ENCODE data around the gene KLHDC2. TPM values are rescaled to one million over a fixed set of nuclear protein-coding genes. Genes with fewer than 3 reads are reported as not detected.

KLHDC2 gene
- total RNA-seq, 1 experiment from 2014 or later = 26.4 TPM

DNA sequence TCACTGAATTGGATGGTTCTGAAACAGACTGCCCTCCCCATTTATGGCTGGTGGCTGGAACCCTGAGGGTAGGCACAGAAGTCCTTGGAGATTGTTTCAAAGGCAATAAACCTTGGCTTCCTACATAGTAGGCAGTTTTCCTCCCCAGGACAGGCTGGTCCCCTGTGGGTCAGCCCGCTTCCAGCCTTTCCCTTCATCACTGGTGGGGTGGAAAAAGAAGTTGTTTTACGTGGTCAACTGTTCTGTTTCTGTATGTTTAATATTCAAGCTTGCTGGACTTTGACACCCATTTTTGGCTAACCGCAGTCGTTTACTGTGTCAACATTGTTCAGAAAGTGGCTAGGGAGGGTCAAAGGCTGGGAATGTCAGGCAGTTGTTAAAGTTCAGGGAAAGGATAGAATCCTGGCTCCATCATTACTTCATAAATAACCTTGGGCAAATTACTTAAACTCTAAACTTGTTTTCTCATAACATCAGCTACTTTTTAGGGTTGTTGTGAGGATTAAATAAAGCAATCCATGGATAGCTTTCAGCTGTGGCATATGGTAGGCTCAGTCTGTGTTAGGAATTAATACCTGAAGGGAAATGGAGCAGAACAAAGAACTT, 2.4 kb downstream of the KLHDC2 start:
- ChIA-PET RAD21 (ENCODE audit: low non-redundant PET in 1 of 2, low total read pairs in 2 of 2, uncharacterized antibody in 2 of 2, unreplicated experiment in 2 of 2) (interaction anchor here in 1 of 2 experiments (0.7 kb wide), 1 partner anchor 135 kb away, joined by 3 read pairs; no protein-coding TSS in a partner anchor), CTCF (interaction anchor here (1.5 kb wide), 1 partner anchor 136 kb away, joined by 5 read pairs; the partner anchor contains the start of gene DNAAF2), POLR2A (no interaction called here)
- Histone ChIP-seq H2AFZ (ENCODE audit: low read depth, low read length, poor library complexity, severe bottlenecking) (no peak overlapping the region), H3K4me3 (replicated peaks in 1 of 2; ENCODE audit: low read depth in 1 of 2, low read length in 2 of 2) (no peak overlapping the region), H3K9ac (ENCODE audit: low read length) (no peak overlapping the region), H3K36me3 (ENCODE audit: control insufficient read depth in 1 of 2, insufficient read depth in 2 of 2, low read length in 2 of 2) (peaks cover 0 to 3% of the 10 kb centered on the region in 2 experiments; a peak in 1 of 4 replicates), H3K9me2 (ENCODE audit: insufficient read depth) (no peaks in the 10 kb centered on the region), H3K79me2 (ENCODE audit: insufficient read depth, low read length) (peaks cover 17% of the 10 kb centered on the region; the same call in 1 of the 2 replicates), H3K27me3 (ENCODE audit: insufficient read depth, low read length) (no peaks in the 10 kb centered on the region), H3K9me3 (ENCODE audit: control insufficient read depth in 1 of 2, insufficient read depth in 1 of 2, low read depth in 1 of 2, low read length in 2 of 2) (no peaks in the 10 kb centered on the region), H3K27ac (ENCODE audit: low read depth, low read length) (no peak overlapping the region), H3K4me2 (ENCODE audit: low read length) (no peak overlapping the region), H4K20me1 (ENCODE audit: insufficient read depth) (no peaks in the 10 kb centered on the region), H3K4me1 (ENCODE audit: control insufficient read depth in 1 of 2, insufficient read depth in 2 of 2, low read length in 2 of 2) (peaks cover 13 to 32% of the 10 kb centered on the region in 2 experiments)
- intact Hi-C loops (cut with micrococcal nuclease) = no loop called here
- BruUV-seq (replicated peaks) = no TSS peak
- no peak for TF ChIP-seq POLR2A (IDR thresholded peaks at IDR 0.05; ENCODE audit: borderline replicate concordance, extremely low read depth, insufficient read depth, insufficient read length)
- TF ChIP-seq SP1 (IDR thresholded peaks at IDR 0.05; ENCODE audit: low read depth) = no peak
- no peak for TF ChIP-seq RAD21 (IDR thresholded peaks at IDR 0.05; ENCODE audit: low read depth)
- no peak for TF ChIP-seq FOSL1 (IDR thresholded peaks at IDR 0.05; ENCODE audit: low read depth)
- no peak for TF ChIP-seq SIN3A (IDR thresholded peaks at IDR 0.05; ENCODE audit: low read depth)
- no peak for TF ChIP-seq MAX (IDR thresholded peaks at IDR 0.05)
- TF ChIP-seq CEBPB (IDR thresholded peaks at IDR 0.05; ENCODE audit: low read depth) = no peak
- TF ChIP-seq ELF1 (IDR thresholded peaks at IDR 0.05; ENCODE audit: borderline replicate concordance, low read depth) = no peak
- TF ChIP-seq ATF3 (IDR thresholded peaks at IDR 0.05) = no peak
- TF ChIP-seq, protein P1, sequence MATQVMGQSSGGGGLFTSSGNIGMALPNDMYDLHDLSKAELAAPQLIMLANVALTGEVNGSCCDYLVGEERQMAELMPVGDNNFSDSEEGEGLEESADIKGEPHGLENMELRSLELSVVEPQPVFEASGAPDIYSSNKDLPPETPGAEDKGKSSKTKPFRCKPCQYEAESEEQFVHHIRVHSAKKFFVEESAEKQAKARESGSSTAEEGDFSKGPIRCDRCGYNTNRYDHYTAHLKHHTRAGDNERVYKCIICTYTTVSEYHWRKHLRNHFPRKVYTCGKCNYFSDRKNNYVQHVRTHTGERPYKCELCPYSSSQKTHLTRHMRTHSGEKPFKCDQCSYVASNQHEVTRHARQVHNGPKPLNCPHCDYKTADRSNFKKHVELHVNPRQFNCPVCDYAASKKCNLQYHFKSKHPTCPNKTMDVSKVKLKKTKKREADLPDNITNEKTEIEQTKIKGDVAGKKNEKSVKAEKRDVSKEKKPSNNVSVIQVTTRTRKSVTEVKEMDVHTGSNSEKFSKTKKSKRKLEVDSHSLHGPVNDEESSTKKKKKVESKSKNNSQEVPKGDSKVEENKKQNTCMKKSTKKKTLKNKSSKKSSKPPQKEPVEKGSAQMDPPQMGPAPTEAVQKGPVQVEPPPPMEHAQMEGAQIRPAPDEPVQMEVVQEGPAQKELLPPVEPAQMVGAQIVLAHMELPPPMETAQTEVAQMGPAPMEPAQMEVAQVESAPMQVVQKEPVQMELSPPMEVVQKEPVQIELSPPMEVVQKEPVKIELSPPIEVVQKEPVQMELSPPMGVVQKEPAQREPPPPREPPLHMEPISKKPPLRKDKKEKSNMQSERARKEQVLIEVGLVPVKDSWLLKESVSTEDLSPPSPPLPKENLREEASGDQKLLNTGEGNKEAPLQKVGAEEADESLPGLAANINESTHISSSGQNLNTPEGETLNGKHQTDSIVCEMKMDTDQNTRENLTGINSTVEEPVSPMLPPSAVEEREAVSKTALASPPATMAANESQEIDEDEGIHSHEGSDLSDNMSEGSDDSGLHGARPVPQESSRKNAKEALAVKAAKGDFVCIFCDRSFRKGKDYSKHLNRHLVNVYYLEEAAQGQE (IDR thresholded peaks at IDR 0.05; ENCODE audit: low read depth) = no peak
- TF ChIP-seq TCF7L2 (IDR thresholded peaks at IDR 0.05; ENCODE audit: borderline replicate concordance, extremely low read depth, insufficient read depth, insufficient read length) = no peak
- TF ChIP-seq EZH2 (IDR thresholded peaks at IDR 0.05) = no peak
- no peak for TF ChIP-seq YY1 (IDR thresholded peaks at IDR 0.05; ENCODE audit: extremely low read depth, insufficient replicate concordance, low read depth, low read length)
- TF ChIP-seq, protein P2, sequence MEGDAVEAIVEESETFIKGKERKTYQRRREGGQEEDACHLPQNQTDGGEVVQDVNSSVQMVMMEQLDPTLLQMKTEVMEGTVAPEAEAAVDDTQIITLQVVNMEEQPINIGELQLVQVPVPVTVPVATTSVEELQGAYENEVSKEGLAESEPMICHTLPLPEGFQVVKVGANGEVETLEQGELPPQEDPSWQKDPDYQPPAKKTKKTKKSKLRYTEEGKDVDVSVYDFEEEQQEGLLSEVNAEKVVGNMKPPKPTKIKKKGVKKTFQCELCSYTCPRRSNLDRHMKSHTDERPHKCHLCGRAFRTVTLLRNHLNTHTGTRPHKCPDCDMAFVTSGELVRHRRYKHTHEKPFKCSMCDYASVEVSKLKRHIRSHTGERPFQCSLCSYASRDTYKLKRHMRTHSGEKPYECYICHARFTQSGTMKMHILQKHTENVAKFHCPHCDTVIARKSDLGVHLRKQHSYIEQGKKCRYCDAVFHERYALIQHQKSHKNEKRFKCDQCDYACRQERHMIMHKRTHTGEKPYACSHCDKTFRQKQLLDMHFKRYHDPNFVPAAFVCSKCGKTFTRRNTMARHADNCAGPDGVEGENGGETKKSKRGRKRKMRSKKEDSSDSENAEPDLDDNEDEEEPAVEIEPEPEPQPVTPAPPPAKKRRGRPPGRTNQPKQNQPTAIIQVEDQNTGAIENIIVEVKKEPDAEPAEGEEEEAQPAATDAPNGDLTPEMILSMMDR (IDR thresholded peaks at IDR 0.05 in 2 of 3, conservative IDR thresholded peaks at IDR 0.05 in 1 of 3; ENCODE audit: borderline replicate concordance in 1 of 3, insufficient read depth in 1 of 3, low read depth in 2 of 3, low read length in 2 of 3) = no peak
- TF ChIP-seq EGR1 (IDR thresholded peaks at IDR 0.05; ENCODE audit: low read depth) = no peak
- TF ChIP-seq ZFX (IDR thresholded peaks at IDR 0.05) = no peak
- TF ChIP-seq, protein P3, sequence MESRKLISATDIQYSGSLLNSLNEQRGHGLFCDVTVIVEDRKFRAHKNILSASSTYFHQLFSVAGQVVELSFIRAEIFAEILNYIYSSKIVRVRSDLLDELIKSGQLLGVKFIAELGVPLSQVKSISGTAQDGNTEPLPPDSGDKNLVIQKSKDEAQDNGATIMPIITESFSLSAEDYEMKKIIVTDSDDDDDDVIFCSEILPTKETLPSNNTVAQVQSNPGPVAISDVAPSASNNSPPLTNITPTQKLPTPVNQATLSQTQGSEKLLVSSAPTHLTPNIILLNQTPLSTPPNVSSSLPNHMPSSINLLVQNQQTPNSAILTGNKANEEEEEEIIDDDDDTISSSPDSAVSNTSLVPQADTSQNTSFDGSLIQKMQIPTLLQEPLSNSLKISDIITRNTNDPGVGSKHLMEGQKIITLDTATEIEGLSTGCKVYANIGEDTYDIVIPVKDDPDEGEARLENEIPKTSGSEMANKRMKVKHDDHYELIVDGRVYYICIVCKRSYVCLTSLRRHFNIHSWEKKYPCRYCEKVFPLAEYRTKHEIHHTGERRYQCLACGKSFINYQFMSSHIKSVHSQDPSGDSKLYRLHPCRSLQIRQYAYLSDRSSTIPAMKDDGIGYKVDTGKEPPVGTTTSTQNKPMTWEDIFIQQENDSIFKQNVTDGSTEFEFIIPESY (IDR thresholded peaks at IDR 0.05; ENCODE audit: extremely low read depth, insufficient replicate concordance, low read length) = no peak
- no peak for TF ChIP-seq POLR2AphosphoS5 (IDR thresholded peaks at IDR 0.05; ENCODE audit: low read depth, low read length)
- no peak for TF ChIP-seq ZNF274 (IDR thresholded peaks at IDR 0.05; ENCODE audit: low read depth, low read length)
- DNase-seq (ENCODE audit: low read depth, low spot score) (no peak), ATAC-seq (no peak)

All from HCT116 (cell line).